Tibial artery (tissue), 4 donors: Measurements from ENCODE around the gene CRMP1.

Source experiments
- DNase-seq, 2 donors: peaks; one replicate each; pipeline ENCODE4 v3.0.0-alpha.2; 2019
- H3K27ac ChIP-seq, 2 donors: fragments of 200-600 bp; sonication (generic) in 1 of 2; 1 replicate in 1 of 2; 2 replicates in 1 of 2; pipeline ENCODE4 v1.5.1; 2018 to 2019; ENCODE audit warnings: mild to moderate bottlenecking in 1 of 2
- H3K27me3 ChIP-seq, 2 donors: fragments of 200-600 bp; sonication (generic) in 1 of 2; one replicate each; pipeline versions ENCODE4 v1.5.1 to v1.6.0; 2016 to 2019
- H3K36me3 ChIP-seq, 3 donors: fragments of 200-600 bp; sonication (generic) in 2 of 3; one replicate each; pipeline ENCODE4 v1.5.1; 2016 to 2019; ENCODE audit warnings: mild to moderate bottlenecking in 2 of 3
- H3K4me1 ChIP-seq, 4 donors: fragments of 200-600 bp; sonication (generic) in 2 of 4; 1 replicate in 3 of 4; 2 replicates in 1 of 4; pipeline ENCODE4 v1.5.1; 2016 to 2019
- H3K4me3 ChIP-seq, 2 donors: fragments of 200-600 bp; sonication (generic) in 1 of 2; 1 replicate in 1 of 2; 2 replicates in 1 of 2; pipeline ENCODE4 v1.5.1; 2018 to 2019; ENCODE audit warnings: mild to moderate bottlenecking in 2 of 2
- H3K9me3 ChIP-seq, 3 donors: fragments of 200-600 bp; sonication (generic) in 1 of 3; one replicate each; pipeline ENCODE4 v1.5.1; 2016 to 2019
- intact Hi-C: fragments of 100-400 bp; cut with DNase I; formaldehyde crosslinking; loops from one replicate; pipeline ENCODE4 v1.15.0; 2023; ENCODE audit warnings: low total_unique reads
- TF ChIP-seq, protein P1 (sequence below), 2 experiments: fragments of 200-600 bp in 1 of 2; fragments of 450-650 bp in 1 of 2; IDR thresholded peaks; one replicate each; pipeline ENCODE4 v1.5.1; 2017 to 2019; ENCODE audit warnings: antibody characterized with exemption in 2 of 2, mild to moderate bottlenecking in 1 of 2, moderate library complexity in 1 of 2

Gene CRMP1

GRCh38 chr4:5784960-5785611, 107.8 kb downstream of the CRMP1 start:
- intact Hi-C loops, result no loop called here
- peak in 1 of 2 donors; percentile 35 for DNase-seq
- TF ChIP-seq, protein P1, sequence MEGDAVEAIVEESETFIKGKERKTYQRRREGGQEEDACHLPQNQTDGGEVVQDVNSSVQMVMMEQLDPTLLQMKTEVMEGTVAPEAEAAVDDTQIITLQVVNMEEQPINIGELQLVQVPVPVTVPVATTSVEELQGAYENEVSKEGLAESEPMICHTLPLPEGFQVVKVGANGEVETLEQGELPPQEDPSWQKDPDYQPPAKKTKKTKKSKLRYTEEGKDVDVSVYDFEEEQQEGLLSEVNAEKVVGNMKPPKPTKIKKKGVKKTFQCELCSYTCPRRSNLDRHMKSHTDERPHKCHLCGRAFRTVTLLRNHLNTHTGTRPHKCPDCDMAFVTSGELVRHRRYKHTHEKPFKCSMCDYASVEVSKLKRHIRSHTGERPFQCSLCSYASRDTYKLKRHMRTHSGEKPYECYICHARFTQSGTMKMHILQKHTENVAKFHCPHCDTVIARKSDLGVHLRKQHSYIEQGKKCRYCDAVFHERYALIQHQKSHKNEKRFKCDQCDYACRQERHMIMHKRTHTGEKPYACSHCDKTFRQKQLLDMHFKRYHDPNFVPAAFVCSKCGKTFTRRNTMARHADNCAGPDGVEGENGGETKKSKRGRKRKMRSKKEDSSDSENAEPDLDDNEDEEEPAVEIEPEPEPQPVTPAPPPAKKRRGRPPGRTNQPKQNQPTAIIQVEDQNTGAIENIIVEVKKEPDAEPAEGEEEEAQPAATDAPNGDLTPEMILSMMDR (IDR thresholded peaks at IDR 0.05), result no peak
- no peak overlapping the region for H3K4me3 ChIP-seq
- H3K36me3 ChIP-seq, result peaks cover 5 to 74% (median 63%) of the 10 kb centered on the region in 3 donors
- no peaks in the 10 kb centered on the region for H3K4me1 ChIP-seq
- no peak overlapping the region for H3K27ac ChIP-seq
- no peaks in the 10 kb centered on the region for H3K9me3 ChIP-seq
- H3K27me3 ChIP-seq, result no peaks in the 10 kb centered on the region

DNA sequence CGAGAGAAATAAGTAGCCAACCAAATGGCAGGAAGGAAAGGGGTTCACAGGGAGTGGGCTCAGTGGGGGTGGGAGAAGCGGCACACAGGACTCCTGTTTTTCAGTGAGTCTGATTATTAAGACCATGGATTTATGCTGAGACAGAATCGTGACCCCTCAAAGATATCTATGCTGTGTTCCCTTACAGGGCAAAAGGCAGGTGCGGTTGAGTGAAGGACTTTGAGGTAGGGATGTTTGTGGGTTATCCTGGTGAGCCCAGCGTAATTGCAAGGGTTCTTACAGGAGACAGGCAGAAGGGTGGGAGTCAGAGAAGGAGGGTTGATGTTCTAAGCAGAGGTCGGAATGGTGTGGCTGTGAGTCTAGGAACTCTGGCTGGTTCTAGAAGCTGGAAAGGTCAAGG, 108.9 kb downstream of the CRMP1 start:
- intact Hi-C loops, result no loop called here
- Histone ChIP-seq H3K4me1 (no peaks in the 10 kb centered on the region), H3K36me3 (peaks cover 5 to 68% (median 55%) of the 10 kb centered on the region in 3 donors), H3K27me3 (no peaks in the 10 kb centered on the region), H3K4me3 (no peak overlapping the region), H3K9me3 (no peaks in the 10 kb centered on the region), H3K27ac (no peak overlapping the region)
- TF ChIP-seq, protein P1 (IDR thresholded peaks at IDR 0.05), result no peak
- DNase-seq, result peak in 1 of 2 donors; percentile 17

DNA sequence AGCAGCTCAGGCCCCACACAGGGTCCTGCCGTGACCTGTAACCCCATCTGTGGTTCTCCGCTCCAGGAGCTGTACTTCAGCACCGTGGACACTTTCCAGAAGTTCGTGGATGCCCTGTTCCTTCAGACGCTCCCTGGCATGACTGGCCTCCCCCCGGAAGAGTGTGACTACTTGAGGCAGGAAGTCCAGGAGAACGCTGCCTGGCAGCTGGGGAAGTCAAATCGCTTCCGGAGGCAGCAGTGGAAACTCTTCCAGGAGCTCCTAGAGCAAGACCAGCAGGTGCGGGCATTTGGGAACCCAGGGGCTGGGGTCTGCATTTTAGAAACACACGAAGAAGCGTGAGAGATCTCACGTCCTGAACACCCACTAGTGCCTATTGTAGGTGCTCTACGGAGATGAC, 109.4 kb downstream of the CRMP1 start:
- DNase-seq, result peak in 1 of 2 donors; percentile 56

DNA sequence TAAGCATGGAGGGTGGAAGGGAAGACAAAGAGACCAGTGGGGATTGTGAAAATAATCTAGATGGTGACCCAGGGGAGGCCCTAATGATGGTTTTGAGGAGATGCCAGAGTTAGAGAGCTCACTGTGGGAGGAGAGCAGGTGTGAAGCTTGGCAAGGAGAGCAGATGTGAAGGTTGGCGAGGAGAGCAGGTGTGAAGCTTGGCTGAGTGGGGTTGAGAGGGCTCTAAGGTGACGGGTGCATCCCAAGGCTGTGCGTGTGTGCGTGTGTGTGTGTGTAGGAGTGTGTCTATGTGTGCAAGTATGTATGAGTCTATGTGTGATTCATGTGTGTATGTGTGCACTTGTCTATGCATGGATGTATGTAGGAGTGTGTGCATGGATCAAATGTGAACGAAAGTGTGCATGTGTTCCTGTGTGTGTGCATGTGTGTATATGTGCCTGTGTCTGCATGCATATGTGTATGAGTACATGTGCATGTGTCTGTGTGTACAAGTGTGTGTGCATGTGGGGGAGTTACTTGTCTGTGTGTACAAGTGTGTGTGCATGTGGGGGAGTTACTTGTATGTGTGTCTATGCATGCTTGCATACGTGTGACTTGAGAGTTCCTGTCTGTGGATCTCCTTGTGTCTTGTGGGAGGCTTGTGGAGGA, 109.9 kb downstream of the CRMP1 start:
- Histone ChIP-seq H3K36me3 (peaks cover 5 to 57% (median 46%) of the 10 kb centered on the region in 3 donors), H3K27me3 (no peaks in the 10 kb centered on the region), H3K4me1 (no peaks in the 10 kb centered on the region), H3K27ac (no peak overlapping the region), H3K9me3 (no peaks in the 10 kb centered on the region), H3K4me3 (no peak overlapping the region)
- DNase-seq, result peak in 1 of 2 donors; percentile 7
- intact Hi-C loops, result no loop called here
- TF ChIP-seq, protein P1 (IDR thresholded peaks at IDR 0.05), result no peak

More for the DNA sequence above, 109.4 kb downstream of the CRMP1 start:
- Histone ChIP-seq H3K9me3 (no peaks in the 10 kb centered on the region), H3K4me3 (no peak overlapping the region), H3K4me1 (no peaks in the 10 kb centered on the region), H3K27me3 (no peaks in the 10 kb centered on the region), H3K36me3 (peaks cover 5 to 63% (median 52%) of the 10 kb centered on the region in 3 donors), H3K27ac (no peak overlapping the region)
- intact Hi-C loops, result no loop called here
- TF ChIP-seq, protein P1 (IDR thresholded peaks at IDR 0.05), result no peak

DNA sequence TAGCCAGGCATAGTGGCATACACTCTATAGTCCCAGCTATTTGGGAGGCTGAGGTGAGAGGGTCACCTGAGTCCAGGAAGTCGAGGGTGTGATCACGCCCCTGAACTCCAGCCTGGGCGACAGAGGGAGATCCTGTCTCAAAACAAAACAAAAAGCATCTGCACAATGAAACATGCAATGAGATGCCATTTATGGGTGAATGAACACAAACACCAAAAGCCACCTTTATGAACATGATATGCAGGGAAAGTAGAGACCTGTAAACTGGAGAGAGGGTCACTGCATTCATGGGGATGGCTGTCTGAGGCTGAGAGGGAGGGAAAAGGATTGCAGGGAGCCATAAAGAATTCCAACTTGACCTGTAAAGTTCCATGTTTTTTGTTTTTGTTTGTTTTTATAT, 111.2 kb downstream of the CRMP1 start:
- no peak overlapping the region for H3K4me3 ChIP-seq
- intact Hi-C loops, result no loop called here
- TF ChIP-seq, protein P1 (IDR thresholded peaks at IDR 0.05), result no peak
- H3K36me3 ChIP-seq, result peaks cover 7 to 45% (median 42%) of the 10 kb centered on the region in 3 donors
- no peak overlapping the region for H3K27ac ChIP-seq
- H3K9me3 ChIP-seq, result peaks cover 0 to 7% (median 0%) of the 10 kb centered on the region in 3 donors
- no peaks in the 10 kb centered on the region for H3K27me3 ChIP-seq
- H3K4me1 ChIP-seq, result no peaks in the 10 kb centered on the region
- peak in 1 of 2 donors; percentile 7 for DNase-seq
